GM12878 (cell line): ENCODE results near the gene FHL5. TPM values are rescaled to one million over a fixed set of nuclear protein-coding genes. Genes with fewer than 3 reads are reported as not detected.

Experiments
- CEBPB ChIP-seq, 2 experiments: fragments of 150-350 bp in 1 of 2; IDR thresholded peaks; 2 replicates each; pipeline ENCODE4 v1.6.1; 2012 to 2014; ENCODE audit warnings: low read depth in 2 of 2, low read length in 2 of 2, borderline replicate concordance in 1 of 2, inconsistent platforms in 1 of 2
- EZH2 ChIP-seq: IDR thresholded peaks from 2 replicates; pipeline ENCODE4 v1.6.1; 2012; ENCODE audit warnings: low read depth, mild to moderate bottlenecking, control low read depth, inconsistent platforms, low read length, borderline replicate concordance; ENCODE audit not compliant: control insufficient read depth
- GABPA ChIP-seq: IDR thresholded peaks from 2 replicates; pipeline ENCODE4 v1.6.1; 2014; ENCODE audit warnings: antibody characterized with exemption, low read depth, mild to moderate bottlenecking, inconsistent platforms
- HSF1 ChIP-seq: fragments of 150-350 bp; IDR thresholded peaks from 2 replicates; pipeline ENCODE4 v1.6.1; 2014; ENCODE audit warnings: mild to moderate bottlenecking, low read depth, low read length
- LARP7 ChIP-seq: fragments of 450-650 bp; IDR thresholded peaks from 2 replicates; pipeline ENCODE4 v1.6.1; 2017; ENCODE audit warnings: mild to moderate bottlenecking
- MXI1 ChIP-seq: fragments of 150-350 bp; IDR thresholded peaks from 2 replicates; pipeline ENCODE4 v1.6.1; 2011; ENCODE audit warnings: low read depth, mild to moderate bottlenecking, inconsistent platforms, low read length, improper control_type of control experiment
- NFXL1 ChIP-seq: fragments of 450-650 bp; IDR thresholded peaks from 2 replicates; pipeline ENCODE4 v1.6.1; 2017; ENCODE audit warnings: antibody characterized with exemption, mild to moderate bottlenecking, borderline replicate concordance
- PKNOX1 ChIP-seq: fragments of 450-650 bp; IDR thresholded peaks from 2 replicates; pipeline ENCODE4 v1.6.1; 2016; ENCODE audit warnings: mild to moderate bottlenecking
- RUNX3 ChIP-seq: IDR thresholded peaks from 2 replicates; pipeline ENCODE4 v1.6.1; 2012; ENCODE audit warnings: low read length, inconsistent platforms
- SUPT20H ChIP-seq: IDR thresholded peaks from 2 replicates; pipeline ENCODE4 v1.6.1; 2011; ENCODE audit warnings: low read depth, mild to moderate bottlenecking, low read length, moderate library complexity, borderline replicate concordance; ENCODE audit not compliant: control insufficient read depth
- YBX1 ChIP-seq: fragments of 450-650 bp; IDR thresholded peaks from 2 replicates; pipeline ENCODE4 v1.6.1; 2016; ENCODE audit warnings: antibody characterized with exemption
- polyA plus RNA-seq, 11 experiments: library from polyadenylated mRNA; depleted of rRNA in 4 of 11; unstranded in 6 of 11; stranded (reverse) in 5 of 11; fragments of >200 nt; fragmentation: Nextera tagmentation in 4 of 11; fragmentation: Illumina TruSeq in 1 of 11; extraction: Ambion mirVana in 4 of 11; extraction: Trizol in 1 of 11; gene quantifications; 1 replicate in 1 of 11; 2 replicates in 10 of 11; pipeline versions ENCODE4 v1.2.1 to v1.2.3, GENCODE V29; 2011 to 2016; ENCODE audit warnings: inconsistent platforms in 2 of 11, missing spikeins in 2 of 11, low read depth in 1 of 11
- total RNA-seq, 4 experiments: library from RNA; depleted of rRNA in 3 of 4; stranded (reverse); fragments of >200 nt in 3 of 4; fragmentation: Illumina TruSeq in 1 of 4; extraction: Trizol in 1 of 4; gene quantifications; 2 replicates each; pipeline versions ENCODE4 v1.2.1 to v1.2.3, GENCODE V29; 2013 to 2021

FHL5 gene
- total and polyA plus RNA-seq, 10 of the 15 experiments (the other 5 are each of a cell fraction or from before 2014, with no cell fraction given) = 0.16 TPM; not detected in 9

GRCh38 chr6:96657344-96657743 lies 94.4 kb downstream of the FHL5 start (continued):
- TF ChIP-seq YBX1 (no peak), LARP7 (no peak), PKNOX1 (no peak), MXI1 (no peak), SUPT20H (no peak), NFXL1 (no peak), HSF1 (no peak), RUNX3 (no peak), EZH2 (no peak), GABPA (no peak), CEBPB (IDR thresholded peaks at IDR 0.05; ENCODE audit: borderline replicate concordance in 1 of 2, low read depth in 2 of 2, low read length in 2 of 2) (no peak)
- TF ChIP-seq, all 136 proteins: peak for 0
